Measurements from ENCODE around the gene ITSN1. TPM values are rescaled to one million over a fixed set of nuclear protein-coding genes. Genes with fewer than 3 reads are reported as not detected.

ITSN1 gene
- total RNA-seq, 1 experiment from 2014 or later, result 50.3 TPM

GRCh38 chr21:33643658-33644311 is 1.5 kb downstream of the ITSN1 start:
- Histone ChIP-seq H3K4me3 (ENCODE audit: low read depth in 2 of 2, low read length in 2 of 2) (peak overlapping the region; percentile 69 to 81), H3K9me3 (ENCODE audit: control insufficient read depth, insufficient read depth, low read depth, low read length) (no peaks in the 10 kb centered on the region), H3K27me3 (ENCODE audit: control insufficient read depth, insufficient read depth, low read length) (no peaks in the 10 kb centered on the region), H3K4me1 (ENCODE audit: control insufficient read depth, insufficient read depth, low read length) (peaks cover 23% of the 10 kb centered on the region), H3K36me3 (ENCODE audit: control insufficient read depth, insufficient read depth, low read length) (no peaks in the 10 kb centered on the region; the same call in 1 of the 2 replicates), H3K27ac (ENCODE audit: low read length) (peak overlapping the region; percentile 86)
- ChIA-PET POLR2A (no interaction called here), CTCF (no interaction called here)
- in situ Hi-C loops (cut with HindIII; ENCODE audit: low pct_unique_long_range_greater_than_20kb, low sequenced_read_pairs) (no loop called here), intact Hi-C loops (cut with micrococcal nuclease; ENCODE audit: unreplicated experiment) (no loop called here)
- no peak for DNase-seq (ENCODE audit: low read depth, low spot score)
- TSS peak; percentile 67 for BruUV-seq (replicated peaks)
- ATAC-seq, result no peak
- TF ChIP-seq REST (IDR thresholded peaks at IDR 0.05; ENCODE audit: insufficient read depth in 1 of 2, low read depth in 2 of 2, low read length in 1 of 2) (no peak), TCF7L2 (IDR thresholded peaks at IDR 0.05; ENCODE audit: low read depth, low read length) (no peak)

- Histone ChIP-seq H3K36me3 (ENCODE audit: control insufficient read depth, insufficient read depth, low read length) (no peaks in the 10 kb centered on the region; the same call in 1 of the 2 replicates), H3K9me3 (ENCODE audit: control insufficient read depth, insufficient read depth, low read depth, low read length) (no peaks in the 10 kb centered on the region), H3K27me3 (ENCODE audit: control insufficient read depth, insufficient read depth, low read length) (no peaks in the 10 kb centered on the region), H3K4me3 (ENCODE audit: low read depth in 2 of 2, low read length in 2 of 2) (peak overlapping the region; percentile 15 to 81; a peak in 3 of 4 replicates), H3K4me1 (ENCODE audit: control insufficient read depth, insufficient read depth, low read length) (peaks cover 26% of the 10 kb centered on the region), H3K27ac (ENCODE audit: low read length) (peak overlapping the region; percentile 60)
- ATAC-seq (no peak), DNase-seq (ENCODE audit: low read depth, low spot score) (no peak)
- ChIA-PET POLR2A (no interaction called here), CTCF (interaction anchor here (0.6 kb wide), 1 partner anchor 723 kb away, joined by 3 read pairs; no protein-coding TSS in a partner anchor)
- no TSS peak for BruUV-seq (replicated peaks)
- in situ Hi-C loops (cut with HindIII; ENCODE audit: low pct_unique_long_range_greater_than_20kb, low sequenced_read_pairs) (no loop called here), intact Hi-C loops (cut with micrococcal nuclease; ENCODE audit: unreplicated experiment) (no loop called here)
- TF ChIP-seq REST (IDR thresholded peaks at IDR 0.05; ENCODE audit: insufficient read depth in 1 of 2, low read depth in 2 of 2, low read length in 1 of 2), result no peak
- TF ChIP-seq, protein P1, sequence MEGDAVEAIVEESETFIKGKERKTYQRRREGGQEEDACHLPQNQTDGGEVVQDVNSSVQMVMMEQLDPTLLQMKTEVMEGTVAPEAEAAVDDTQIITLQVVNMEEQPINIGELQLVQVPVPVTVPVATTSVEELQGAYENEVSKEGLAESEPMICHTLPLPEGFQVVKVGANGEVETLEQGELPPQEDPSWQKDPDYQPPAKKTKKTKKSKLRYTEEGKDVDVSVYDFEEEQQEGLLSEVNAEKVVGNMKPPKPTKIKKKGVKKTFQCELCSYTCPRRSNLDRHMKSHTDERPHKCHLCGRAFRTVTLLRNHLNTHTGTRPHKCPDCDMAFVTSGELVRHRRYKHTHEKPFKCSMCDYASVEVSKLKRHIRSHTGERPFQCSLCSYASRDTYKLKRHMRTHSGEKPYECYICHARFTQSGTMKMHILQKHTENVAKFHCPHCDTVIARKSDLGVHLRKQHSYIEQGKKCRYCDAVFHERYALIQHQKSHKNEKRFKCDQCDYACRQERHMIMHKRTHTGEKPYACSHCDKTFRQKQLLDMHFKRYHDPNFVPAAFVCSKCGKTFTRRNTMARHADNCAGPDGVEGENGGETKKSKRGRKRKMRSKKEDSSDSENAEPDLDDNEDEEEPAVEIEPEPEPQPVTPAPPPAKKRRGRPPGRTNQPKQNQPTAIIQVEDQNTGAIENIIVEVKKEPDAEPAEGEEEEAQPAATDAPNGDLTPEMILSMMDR (IDR thresholded peaks at IDR 0.05), result no peak
- no peak for TF ChIP-seq SIN3A (IDR thresholded peaks at IDR 0.05; ENCODE audit: borderline replicate concordance, insufficient read depth, low read depth, low read length)
- no peak for TF ChIP-seq POLR2AphosphoS5 (IDR thresholded peaks at IDR 0.05; ENCODE audit: low read depth, low read length)
- no peak for TF ChIP-seq TCF7L2 (IDR thresholded peaks at IDR 0.05; ENCODE audit: low read depth, low read length)
Observed at GRCh38 chr21:33644383-33645074, 2.2 kb downstream of the ITSN1 start.
